ENCODE measurements around the gene UGGT1. TPM values are rescaled to one million over a fixed set of nuclear protein-coding genes. Genes with fewer than 3 reads are reported as not detected.

Gene UGGT1
- total and polyA plus RNA-seq, 9 donors: 7.1 to 42.5 (median 22.5) TPM

GRCh38 chr2:128228894-128229293, 137.9 kb downstream of the UGGT1 start:
- no peak for DNase-seq
- TF ChIP-seq EP300 (IDR thresholded peaks at IDR 0.05): no peak
- no peak for TF ChIP-seq CTCF (IDR thresholded peaks at IDR 0.05)
- no peak for TF ChIP-seq POLR2A (IDR thresholded peaks at IDR 0.05)
- Histone ChIP-seq H3K4me3 (no peak overlapping the region), H3K4me1 (ENCODE audit: insufficient read depth) (no peaks in the 10 kb centered on the region), H3K9me3 (no peaks in the 10 kb centered on the region), H3K36me3 (no peaks in the 10 kb centered on the region), H3K27ac (no peak overlapping the region), H3K27me3 (no peaks in the 10 kb centered on the region)
- intact Hi-C loops (cut with DNase I): no loop called here

DNA sequence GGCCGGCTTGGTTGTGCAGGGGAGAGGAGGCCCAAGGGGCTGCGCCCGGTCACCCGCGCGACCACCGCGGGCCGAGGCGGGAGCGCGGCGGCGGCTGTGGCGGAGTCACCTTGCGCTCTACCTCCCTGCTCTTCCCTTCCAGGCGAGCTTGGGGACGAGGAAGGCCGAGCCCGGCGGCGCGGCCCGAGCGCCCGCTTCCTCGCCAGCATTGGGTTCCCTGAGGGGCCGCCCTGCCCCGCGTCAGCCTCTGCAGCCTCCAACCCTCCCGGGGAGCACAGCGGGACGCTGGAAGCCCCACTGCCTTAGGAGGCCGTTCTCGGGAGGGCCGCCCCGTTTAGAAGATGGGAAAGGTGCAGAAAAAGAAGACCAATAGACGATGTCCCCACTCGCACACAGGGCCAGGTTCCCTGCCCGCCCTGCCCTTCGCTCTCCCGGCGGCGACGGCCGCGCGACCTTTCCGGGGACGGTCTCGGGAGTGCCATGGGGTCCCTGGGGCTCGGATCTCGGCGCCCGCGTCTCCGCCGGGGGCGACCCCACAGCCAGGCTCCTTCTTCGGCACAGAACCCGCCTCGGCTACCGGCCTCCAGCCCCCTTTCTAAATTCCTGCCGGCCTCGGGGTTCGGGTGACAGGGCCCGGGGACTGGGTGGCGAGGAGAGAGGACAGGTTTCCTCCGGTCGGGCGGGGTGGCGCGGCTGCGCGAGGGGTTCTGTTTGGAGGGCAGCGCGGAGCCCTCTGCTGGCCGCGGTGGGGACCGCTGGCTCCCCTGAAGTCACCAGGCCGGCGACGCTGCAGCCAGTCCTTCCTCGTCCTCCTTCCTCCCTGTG, 142.2 kb downstream of the UGGT1 start:
- Histone ChIP-seq H3K9me3 (no peaks in the 10 kb centered on the region), H3K4me1 (ENCODE audit: insufficient read depth) (no peaks in the 10 kb centered on the region), H3K4me3 (peak overlapping the region; percentile 45), H3K36me3 (no peaks in the 10 kb centered on the region), H3K27me3 (no peaks in the 10 kb centered on the region), H3K27ac (peak overlapping the region; percentile 2 to 61)
- TF ChIP-seq POLR2A (IDR thresholded peaks at IDR 0.05): no peak
- no peak for TF ChIP-seq EP300 (IDR thresholded peaks at IDR 0.05)
- TF ChIP-seq CTCF (IDR thresholded peaks at IDR 0.05): peak; percentile 75 to 85 (median 82)
- intact Hi-C loops (cut with DNase I): loop anchor here in 1 of 4 donors (5.0 to 10.0 kb wide), 2 partner anchors 69 to 168 kb away; no protein-coding TSS in a partner anchor
- WGBS, 3 donors: 0 to 1% (median 1%) methylated on average over 68 to 84 of the region's 84 CpGs
- peak; percentile 78 to 87 (median 83) for DNase-seq

GRCh38 chr2:128233790-128234395, 142.9 kb downstream of the UGGT1 start:
- H3K36me3 ChIP-seq: no peaks in the 10 kb centered on the region
- no peak for DNase-seq
- H3K9me3 ChIP-seq: no peaks in the 10 kb centered on the region
- H3K4me1 ChIP-seq (ENCODE audit: insufficient read depth): no peaks in the 10 kb centered on the region
- intact Hi-C loops (cut with DNase I): loop anchor here in 1 of 4 donors (5.0 to 10.0 kb wide), 2 partner anchors 68 to 169 kb away; no protein-coding TSS in a partner anchor
- WGBS, 3 donors: 45 to 55% (median 48%) methylated on average over 11 of the region's 11 CpGs
- H3K27me3 ChIP-seq: no peaks in the 10 kb centered on the region
- TF ChIP-seq CTCF (IDR thresholded peaks at IDR 0.05): peak in 1 of 3 donors; percentile 1
- no peak for TF ChIP-seq POLR2A (IDR thresholded peaks at IDR 0.05)
- H3K4me3 ChIP-seq: no peak overlapping the region
- no peak overlapping the region for H3K27ac ChIP-seq

DNA sequence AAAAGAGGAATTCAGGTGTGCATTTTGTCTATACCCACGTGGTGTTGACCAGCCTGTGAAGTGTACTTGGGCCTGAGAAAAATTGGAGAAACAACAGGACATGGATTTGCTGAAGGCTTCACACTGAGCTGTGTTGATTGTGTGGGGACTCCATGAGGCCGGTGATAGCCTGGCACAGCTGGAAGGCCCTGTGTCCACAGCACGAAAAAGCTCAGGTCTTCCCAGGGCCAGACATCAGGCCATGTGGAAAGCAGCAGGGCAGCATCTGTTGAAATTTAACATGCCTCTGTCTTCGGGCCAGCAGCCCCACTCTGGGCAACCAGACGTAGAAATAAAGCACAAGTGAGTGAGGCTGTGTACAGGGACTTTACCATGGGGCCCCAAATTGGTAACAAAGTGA, 143.6 kb downstream of the UGGT1 start:
- WGBS, 3 donors: 81 to 88% (median 87%) methylated on average over 5 of the region's 5 CpGs
- intact Hi-C loops (cut with DNase I): loop anchor here in 1 of 4 donors (5.0 to 10.0 kb wide), 2 partner anchors 68 to 170 kb away; no protein-coding TSS in a partner anchor

More for the DNA sequence above, 143.6 kb downstream of the UGGT1 start:
- Histone ChIP-seq H3K9me3 (no peaks in the 10 kb centered on the region), H3K36me3 (no peaks in the 10 kb centered on the region), H3K4me3 (no peak overlapping the region), H3K27me3 (no peaks in the 10 kb centered on the region), H3K27ac (no peak overlapping the region), H3K4me1 (ENCODE audit: insufficient read depth) (no peaks in the 10 kb centered on the region)
- TF ChIP-seq EP300 (IDR thresholded peaks at IDR 0.05) (no peak), POLR2A (IDR thresholded peaks at IDR 0.05) (no peak), CTCF (IDR thresholded peaks at IDR 0.05) (no peak)
- DNase-seq: no peak
